Measurements from ENCODE around the gene TLR10. TPM values are rescaled to one million over a fixed set of nuclear protein-coding genes. Genes with fewer than 3 reads are reported as not detected.
"Not testable (repeated sequence)": the region's sequence is repeated elsewhere in the genome, so short reads cannot be mapped to it uniquely, and the experiment has no call there.

TLR10 gene
- total and polyA plus RNA-seq, 8 donors = 0.15 to 3.0 (median 0.70) TPM

- Histone ChIP-seq H3K9me3 (peaks cover 0 to 4% of the 10 kb centered on the region in 2 donors), H3K4me1 (peaks cover 0 to 40% of the 10 kb centered on the region in 2 donors), H3K27me3 (no peaks in the 10 kb centered on the region), H3K4me3 (no peak overlapping the region), H3K27ac (peak overlapping the region in 1 of 2 donors; percentile 23), H3K36me3 (no peaks in the 10 kb centered on the region)
- intact Hi-C loops (cut with DNase I) = no loop called here
- ATAC-seq (no peak), DNase-seq (no peak)
- TF ChIP-seq CTCF (IDR thresholded peaks at IDR 0.05) = no peak
These were observed 35.7 kb upstream of the TLR10 start for GRCh38 chr4:38818441-38818976.

GRCh38 chr4:38815885-38816782 lies 33.3 kb upstream of the TLR10 start:
- Histone ChIP-seq H3K27ac (peak overlapping the region; percentile 36 to 86), H3K4me3 (no peak overlapping the region), H3K27me3 (no peaks in the 10 kb centered on the region), H3K9me3 (no peaks in the 10 kb centered on the region), H3K36me3 (no peaks in the 10 kb centered on the region), H3K4me1 (peaks cover 0 to 50% of the 10 kb centered on the region in 2 donors)
- TF ChIP-seq CTCF (IDR thresholded peaks at IDR 0.05) = no peak
- no peak for DNase-seq
- intact Hi-C loops (cut with DNase I) = no loop called here
- ATAC-seq = peak; percentile 74

GRCh38 chr4:38814386-38814785 lies 31.6 kb upstream of the TLR10 start:
- intact Hi-C loops (cut with DNase I) = no loop called here
- Histone ChIP-seq H3K27ac (no peak overlapping the region), H3K4me3 (no peak overlapping the region), H3K36me3 (no peaks in the 10 kb centered on the region), H3K27me3 (no peaks in the 10 kb centered on the region), H3K4me1 (peaks cover 0 to 51% of the 10 kb centered on the region in 2 donors), H3K9me3 (no peaks in the 10 kb centered on the region)
- no peak for DNase-seq
- ATAC-seq = no peak
- TF ChIP-seq CTCF (IDR thresholded peaks at IDR 0.05) = no peak

GRCh38 chr4:38811297-38811696 lies 28.5 kb upstream of the TLR10 start:
- H3K27me3 ChIP-seq = no peaks in the 10 kb centered on the region
- ATAC-seq (no peak), DNase-seq (no peak)
- no peaks in the 10 kb centered on the region for H3K36me3 ChIP-seq
- H3K9me3 ChIP-seq = no peaks in the 10 kb centered on the region
- H3K4me1 ChIP-seq = peaks cover 0 to 42% of the 10 kb centered on the region in 2 donors
- no peak overlapping the region for H3K4me3 ChIP-seq
- intact Hi-C loops (cut with DNase I) = no loop called here
- H3K27ac ChIP-seq = no peak overlapping the region
- TF ChIP-seq CTCF (IDR thresholded peaks at IDR 0.05) = no peak

GRCh38 chr4:38807462-38807861 lies 24.7 kb upstream of the TLR10 start:
- H3K27ac ChIP-seq = not testable (repeated sequence)

GRCh38 chr4:38806251-38806650 lies 23.5 kb upstream of the TLR10 start:
- H3K27me3 ChIP-seq; H3K36me3 ChIP-seq; DNase-seq; intact Hi-C loops (cut with DNase I); H3K4me3 ChIP-seq; H3K9me3 ChIP-seq; ATAC-seq: not testable (repeated sequence)
- peak overlapping the region; percentile 79 to 96 for H3K27ac ChIP-seq
- H3K4me1 ChIP-seq = peaks cover 6 to 46% of the 10 kb centered on the region in 2 donors

More at GRCh38 chr4:38807462-38807861, 24.7 kb upstream of the TLR10 start:
- peaks cover 6 to 38% of the 10 kb centered on the region in 2 donors for H3K4me1 ChIP-seq
- H3K9me3 ChIP-seq; H3K36me3 ChIP-seq; H3K27me3 ChIP-seq; intact Hi-C loops (cut with DNase I); ATAC-seq; DNase-seq; H3K4me3 ChIP-seq: not testable (repeated sequence)
